H9 (cell line): Measurements from ENCODE around the gene GLYATL1B. TPM values are rescaled to one million over a fixed set of nuclear protein-coding genes. Genes with fewer than 3 reads are reported as not detected.

Source experiments
- DNase-seq: peaks from one replicate; pipeline ENCODE4 v3.0.0-alpha.2; 2017
- H2AFZ ChIP-seq: one replicate; pipeline ENCODE4 v1.6.1; 2013; ENCODE audit warnings: mild to moderate bottlenecking, low read length, control low read depth, moderate library complexity
- H2AK5ac ChIP-seq: 2 replicates; pipeline ENCODE4 v1.6.1; 2013; ENCODE audit warnings: low read length, control low read depth, mixed read lengths; ENCODE audit not compliant: insufficient read length
- H2BK120ac ChIP-seq: one replicate; pipeline ENCODE4 v1.6.1; 2013; ENCODE audit warnings: low read depth, mild to moderate bottlenecking, low read length, control low read depth, inconsistent platforms; ENCODE audit not compliant: poor library complexity, severe bottlenecking
- H2BK12ac ChIP-seq: 2 replicates; pipeline ENCODE4 v1.6.1; 2013; ENCODE audit warnings: low read length, control low read depth, mixed read lengths, low read depth; ENCODE audit not compliant: insufficient read length
- H2BK15ac ChIP-seq: 2 replicates; pipeline ENCODE4 v1.6.1; 2013; ENCODE audit warnings: low read depth, low read length, control low read depth
- H2BK20ac ChIP-seq: one replicate; pipeline ENCODE4 v1.6.1; 2013; ENCODE audit warnings: low read depth, mild to moderate bottlenecking, low read length, control low read depth, inconsistent platforms; ENCODE audit not compliant: poor library complexity, severe bottlenecking
- H2BK5ac ChIP-seq: 2 replicates; pipeline ENCODE4 v1.6.1; 2013; ENCODE audit warnings: low read length, control low read depth, mixed read lengths; ENCODE audit not compliant: insufficient read length
- H3K14ac ChIP-seq: 2 replicates; pipeline ENCODE4 v1.6.1; 2013; ENCODE audit warnings: low read length, control low read depth; ENCODE audit not compliant: insufficient read depth
- H3K18ac ChIP-seq: 2 replicates; pipeline ENCODE4 v1.6.1; 2013; ENCODE audit warnings: low read depth, mild to moderate bottlenecking, mixed read lengths, low read length, control low read depth; ENCODE audit not compliant: insufficient read length
- H3K23ac ChIP-seq: 2 replicates; pipeline ENCODE4 v1.6.1; 2013; ENCODE audit warnings: low read length, control low read depth, mixed read lengths, low read depth; ENCODE audit not compliant: insufficient read length
- H3K23me2 ChIP-seq: 2 replicates; pipeline ENCODE4 v1.6.1; 2013; ENCODE audit warnings: low read depth, mild to moderate bottlenecking, mixed read lengths, low read length, control low read depth; ENCODE audit not compliant: insufficient read length, poor library complexity, severe bottlenecking
- H3K27ac ChIP-seq: 2 replicates; pipeline ENCODE4 v1.5.1; 2013; ENCODE audit warnings: low read length, control low read depth, mixed read lengths, low read depth; ENCODE audit not compliant: insufficient read length
- H3K27me3 ChIP-seq: 2 replicates; pipeline ENCODE4 v1.6.1; 2013; ENCODE audit warnings: low read length, control low read depth, inconsistent platforms; ENCODE audit not compliant: insufficient read depth
- H3K4ac ChIP-seq: 2 replicates; pipeline ENCODE4 v1.6.1; 2013; ENCODE audit warnings: low read depth, mild to moderate bottlenecking, control low read depth, inconsistent platforms, low read length, moderate library complexity
- H3K4me1 ChIP-seq: 2 replicates; pipeline ENCODE4 v1.6.1; 2013; ENCODE audit warnings: low read length, control low read depth, inconsistent platforms; ENCODE audit not compliant: insufficient read depth
- H3K4me2 ChIP-seq: 2 replicates; pipeline ENCODE4 v1.6.1; 2013; ENCODE audit warnings: low read length, control low read depth, mixed read lengths; ENCODE audit not compliant: insufficient read length, insufficient read depth
- H3K56ac ChIP-seq: 2 replicates; pipeline ENCODE4 v1.6.1; 2013; ENCODE audit warnings: low read depth, mild to moderate bottlenecking, mixed read lengths, low read length, control low read depth; ENCODE audit not compliant: insufficient read length
- H3K79me1 ChIP-seq: 2 replicates; pipeline ENCODE4 v1.6.1; 2013; ENCODE audit warnings: low read depth, mild to moderate bottlenecking, moderate library complexity, low read length, control low read depth, inconsistent platforms; ENCODE audit not compliant: insufficient read depth, poor library complexity, severe bottlenecking
- H3K79me2 ChIP-seq: 2 replicates; pipeline ENCODE4 v1.6.1; 2013; ENCODE audit warnings: low read length, control low read depth, inconsistent platforms; ENCODE audit not compliant: insufficient read depth
- H3K9ac ChIP-seq: 2 replicates; pipeline ENCODE4 v1.6.1; 2013; ENCODE audit warnings: low read length, control low read depth, mixed read lengths; ENCODE audit not compliant: insufficient read length; ENCODE audit errors: extremely low read depth
- H3K9me3 ChIP-seq: one replicate; pipeline ENCODE4 v1.6.1; 2013; ENCODE audit warnings: low read depth, low read length, inconsistent platforms; ENCODE audit not compliant: control insufficient read depth
- H3T11ph ChIP-seq: one replicate; pipeline ENCODE4 v1.6.1; 2013; ENCODE audit warnings: mild to moderate bottlenecking, low read length, control low read depth, inconsistent platforms
- H4K20me1 ChIP-seq: one replicate; pipeline ENCODE4 v1.6.1; 2013; ENCODE audit not compliant: control insufficient read depth, insufficient read length, insufficient read depth
- H4K5ac ChIP-seq: 2 replicates; pipeline ENCODE4 v1.6.1; 2013; ENCODE audit warnings: low read depth, mild to moderate bottlenecking, mixed read lengths, low read length, control low read depth; ENCODE audit not compliant: insufficient read length
- H4K8ac ChIP-seq: replicated peaks from 2 replicates; pipeline ENCODE4 v1.6.1; 2013; ENCODE audit warnings: low read length, control low read depth, mixed read lengths, low read depth; ENCODE audit not compliant: insufficient read length
- H4K91ac ChIP-seq: 2 replicates; pipeline ENCODE4 v1.6.1; 2013; ENCODE audit warnings: low read depth, mild to moderate bottlenecking, moderate library complexity, mixed read lengths, low read length, control low read depth; ENCODE audit not compliant: insufficient read length
- H3K27ac Mint-ChIP-seq, 3 experiments: 2 replicates in 2 of 3; 3 replicates in 1 of 3; pipeline ENCODE4 v1.8.0; 2020 to 2021; ENCODE audit warnings: mixed read lengths in 3 of 3, mild to moderate bottlenecking in 1 of 3, moderate library complexity in 1 of 3
- H3K27me3 Mint-ChIP-seq: 2 replicates; pipeline ENCODE4 v1.8.0; 2021; ENCODE audit warnings: low read depth, mild to moderate bottlenecking, moderate library complexity, mixed read lengths
- H3K36me3 Mint-ChIP-seq, 3 experiments: 2 replicates in 2 of 3; 3 replicates in 1 of 3; pipeline ENCODE4 v1.8.0; 2020 to 2021; ENCODE audit warnings: low read depth in 3 of 3, mixed read lengths in 3 of 3; ENCODE audit not compliant: insufficient read depth in 1 of 3
- H3K4me1 Mint-ChIP-seq, 2 experiments: 2 replicates each; pipeline ENCODE4 v1.8.0; 2020; ENCODE audit warnings: mixed read lengths in 2 of 2
- H3K4me3 Mint-ChIP-seq, 2 experiments: 2 replicates in 1 of 2; 3 replicates in 1 of 2; pipeline ENCODE4 v1.8.0; 2020 to 2021; ENCODE audit warnings: mild to moderate bottlenecking in 2 of 2, mixed read lengths in 2 of 2, moderate library complexity in 1 of 2
- H3K9me3 Mint-ChIP-seq, 2 experiments: 2 replicates in 1 of 2; 3 replicates in 1 of 2; pipeline ENCODE4 v1.8.0; 2020; ENCODE audit warnings: mild to moderate bottlenecking in 2 of 2, mixed read lengths in 2 of 2, moderate library complexity in 1 of 2
- WGBS: extraction: QIAGEN DNeasy Blood & Tissue Kit; methylation state at CpG from one replicate; pipeline ENCODE4 v1.1.7; 2013; ENCODE audit warnings: missing lambda C conversion rate, low lambda C conversion rate, mixed read lengths; ENCODE audit not compliant: insufficient read length; ENCODE audit errors: extremely low coverage; 5-methylcytosine and 5-hydroxymethylcytosine counted together
- total RNA-seq: library from RNA; stranded (reverse); gene quantifications from 2 replicates; pipeline ENCODE4 v1.2.1, GENCODE V29; 2021
- TF ChIP-seq, protein P1 (sequence below): fragments of 200-600 bp; sonication (generic); conservative IDR thresholded peaks from 3 replicates; pipeline ENCODE4 v1.8.0; 2021; ENCODE audit warnings: antibody characterized with exemption, mild to moderate bottlenecking

GLYATL1B gene
- total RNA-seq, 1 experiment from 2014 or later: not detected

DNA sequence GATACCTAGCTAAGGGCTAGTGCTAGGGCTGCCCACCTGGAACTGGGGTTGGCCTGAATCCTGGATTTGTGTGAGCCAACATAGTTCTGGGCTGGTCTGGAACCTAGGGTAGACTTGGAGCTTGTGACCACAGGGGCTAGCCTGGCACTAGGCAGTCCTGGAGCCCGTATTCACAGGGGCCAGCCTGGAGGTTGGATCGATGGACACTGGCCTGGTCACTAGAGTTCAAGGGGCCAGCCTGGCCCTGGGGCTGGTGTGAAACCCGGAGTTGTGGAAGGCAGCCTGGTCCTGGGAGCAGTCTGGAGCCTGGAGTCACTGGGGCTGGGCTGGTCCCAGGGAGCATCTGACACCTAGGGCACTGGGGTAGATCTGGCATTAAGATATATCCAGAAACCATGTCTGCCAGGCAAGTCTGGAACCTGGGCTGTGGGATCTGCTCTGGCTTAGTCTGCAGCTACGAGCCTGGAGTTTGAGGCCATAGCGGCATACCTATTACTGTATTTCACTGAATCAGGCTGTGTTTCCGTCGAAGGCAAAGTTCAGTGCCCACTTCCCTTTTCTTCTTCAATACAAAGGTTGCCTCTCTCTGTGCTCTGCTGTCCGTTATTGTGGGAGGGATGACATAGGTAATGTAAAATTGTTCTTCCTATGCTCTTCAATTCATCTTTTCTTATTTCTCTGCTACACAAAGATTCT is 9.1 kb upstream of the GLYATL1B start:
- no peak overlapping the region for H3K4ac ChIP-seq
- no peak overlapping the region for H3T11ph ChIP-seq
- H3K9me3 Mint-ChIP-seq: peaks cover 8 to 10% of the 10 kb centered on the region in 2 experiments; a peak in 4 of 5 replicates
- H2BK20ac ChIP-seq: no peak overlapping the region
- H3K27me3 Mint-ChIP-seq: peaks cover under 1% of the 10 kb centered on the region
- peaks cover 5 to 9% of the 10 kb centered on the region in 2 experiments for H3K4me1 Mint-ChIP-seq
- no peak overlapping the region for H2BK5ac ChIP-seq
- WGBS: no CpG with 5 or more reads among the region's 8 CpGs
- no peak overlapping the region for H2BK12ac ChIP-seq
- no peak overlapping the region for H4K91ac ChIP-seq
- TF ChIP-seq, protein P1, sequence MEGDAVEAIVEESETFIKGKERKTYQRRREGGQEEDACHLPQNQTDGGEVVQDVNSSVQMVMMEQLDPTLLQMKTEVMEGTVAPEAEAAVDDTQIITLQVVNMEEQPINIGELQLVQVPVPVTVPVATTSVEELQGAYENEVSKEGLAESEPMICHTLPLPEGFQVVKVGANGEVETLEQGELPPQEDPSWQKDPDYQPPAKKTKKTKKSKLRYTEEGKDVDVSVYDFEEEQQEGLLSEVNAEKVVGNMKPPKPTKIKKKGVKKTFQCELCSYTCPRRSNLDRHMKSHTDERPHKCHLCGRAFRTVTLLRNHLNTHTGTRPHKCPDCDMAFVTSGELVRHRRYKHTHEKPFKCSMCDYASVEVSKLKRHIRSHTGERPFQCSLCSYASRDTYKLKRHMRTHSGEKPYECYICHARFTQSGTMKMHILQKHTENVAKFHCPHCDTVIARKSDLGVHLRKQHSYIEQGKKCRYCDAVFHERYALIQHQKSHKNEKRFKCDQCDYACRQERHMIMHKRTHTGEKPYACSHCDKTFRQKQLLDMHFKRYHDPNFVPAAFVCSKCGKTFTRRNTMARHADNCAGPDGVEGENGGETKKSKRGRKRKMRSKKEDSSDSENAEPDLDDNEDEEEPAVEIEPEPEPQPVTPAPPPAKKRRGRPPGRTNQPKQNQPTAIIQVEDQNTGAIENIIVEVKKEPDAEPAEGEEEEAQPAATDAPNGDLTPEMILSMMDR: no peak
- H3K27me3 ChIP-seq: no peaks in the 10 kb centered on the region
- no peak for DNase-seq
- no peak overlapping the region for H3K27ac ChIP-seq
- H3K79me2 ChIP-seq: 0 out of 2 replicates have a peak, but pooled peaks cover 2% of the 10 kb centered on the region
- no peak overlapping the region for H3K9ac ChIP-seq
- H4K5ac ChIP-seq: no peak overlapping the region
- no peak overlapping the region for H2BK120ac ChIP-seq
- H2AK5ac ChIP-seq: no peak overlapping the region
- H3K36me3 Mint-ChIP-seq: no peaks in the 10 kb centered on the region
- no peak overlapping the region for H4K8ac ChIP-seq
- H3K4me1 ChIP-seq: no peaks in the 10 kb centered on the region
- H3K23me2 ChIP-seq: no peaks in the 10 kb centered on the region
- H2AFZ ChIP-seq: no peak overlapping the region
- no peak overlapping the region for H3K23ac ChIP-seq
- no peaks in the 10 kb centered on the region for H3K9me3 ChIP-seq
- H2BK15ac ChIP-seq: no peak overlapping the region
- no peaks in the 10 kb centered on the region for H3K79me1 ChIP-seq
- no peaks in the 10 kb centered on the region for H4K20me1 ChIP-seq
- H3K4me2 ChIP-seq: no peak overlapping the region
- H3K4me3 Mint-ChIP-seq: no peak overlapping the region
- H3K18ac ChIP-seq: no peak overlapping the region
- no peak overlapping the region for H3K56ac ChIP-seq
- H3K27ac Mint-ChIP-seq: no peak overlapping the region
- H3K14ac ChIP-seq: no peak overlapping the region
